K562 (cell line): ENCODE measurements around the gene PSMB7. TPM values are rescaled to one million over a fixed set of nuclear protein-coding genes. Genes with fewer than 3 reads are reported as not detected.
A peak's percentile ranks its signal among the peaks of the same experiment; 100 is the strongest.

ENCODE experiments used
- ATAC-seq: fragments of 200-7000 bp; cut with Tn5 transposase; 3 replicates; pipeline ENCODE4 v1.9.1; 2020; ENCODE audit warnings: moderate library complexity
- BruUV-seq: library from RNA; stranded (reverse); fragments of 400-500 nt; replicated peaks from 2 replicates; lab custom pipeline; 2021; lab: Mats Ljungman, UMichigan
- CTCF ChIA-PET: fragments of 300-600 bp; formaldehyde crosslinking; extraction: SDS; loops from one replicate; lab custom pipeline; 2021; ENCODE audit warnings: low intra/inter-chr PET ratio; lab: Yijun Ruan, JAX
- POLR2A ChIA-PET: fragments of 300-600, 350-650 bp; sonication (Branson Sonifier 250); formaldehyde crosslinking; extraction: SDS; loops from one replicate; lab custom pipeline; 2021; ENCODE audit warnings: antibody characterized with exemption, inconsistent platforms; lab: Yijun Ruan, JAX
- DNase-seq, 4 experiments: peaks; one replicate each; pipeline versions ENCODE4 v3.0.0 to v3.0.0-alpha.2; 2011 to 2018; ENCODE audit warnings: low spot score in 3 of 4, mixed read lengths in 3 of 4; ENCODE audit errors: extremely low read depth in 1 of 4
- FAIRE-seq: peaks from 2 replicates; lab custom pipeline; 2011; peaks lifted over from hg19 to GRCh38; lab: Jason Lieb, UNC
- H2AFZ ChIP-seq: 2 replicates; pipeline ENCODE4 v1.6.0; 2011; ENCODE audit warnings: low read depth, low read length, control low read depth, inconsistent platforms
- H3K27ac ChIP-seq: fragments of 200-600 bp; 3 replicates; pipeline ENCODE4 v1.8.0; 2011; ENCODE audit warnings: low read depth, mild to moderate bottlenecking, control low read depth, inconsistent platforms, low read length, moderate library complexity, mixed read lengths; ENCODE audit errors: extremely low read depth
- H3K27me3 ChIP-seq, 2 experiments: fragments of 300-600 bp in 1 of 2; 2 replicates in 1 of 2; 3 replicates in 1 of 2; pipeline versions ENCODE4 v1.6.0 to v1.8.0; 2011; ENCODE audit warnings: inconsistent platforms in 2 of 2, low read length in 2 of 2, mild to moderate bottlenecking in 1 of 2, mixed read lengths in 1 of 2, moderate library complexity in 1 of 2; ENCODE audit not compliant: control insufficient read depth in 2 of 2, insufficient read depth in 2 of 2
- H3K36me3 ChIP-seq: fragments of 300-600 bp; 3 replicates; pipeline ENCODE4 v1.8.0; 2011; ENCODE audit warnings: mild to moderate bottlenecking, low read length, inconsistent platforms; ENCODE audit not compliant: control insufficient read depth, insufficient read depth
- H3K4me1 ChIP-seq, 2 experiments: fragments of 200-600 bp in 1 of 2; replicated peaks in 1 of 2; 2 replicates in 1 of 2; 3 replicates in 1 of 2; pipeline versions ENCODE4 v1.5.1 to v1.8.0; 2011; ENCODE audit warnings: inconsistent platforms in 2 of 2, low read length in 2 of 2, mild to moderate bottlenecking in 1 of 2, mixed read lengths in 1 of 2, moderate library complexity in 1 of 2; ENCODE audit not compliant: control insufficient read depth in 2 of 2, insufficient read depth in 2 of 2
- H3K4me2 ChIP-seq: 2 replicates; pipeline ENCODE4 v1.6.1; 2011; ENCODE audit warnings: low read length, control low read depth, inconsistent platforms, mixed read lengths; ENCODE audit not compliant: insufficient read depth
- H3K4me3 ChIP-seq: fragments of 200-600 bp; sonication (generic), shearing (Covaris generic); 2 replicates; pipeline ENCODE4 v1.5.1; 2016; ENCODE audit warnings: control low read depth, inconsistent platforms
- H3K79me2 ChIP-seq: fragments of 200-600 bp; 3 replicates; pipeline ENCODE4 v1.8.0; 2011; ENCODE audit warnings: low read length, inconsistent platforms; ENCODE audit not compliant: control insufficient read depth, insufficient read depth
- H3K9ac ChIP-seq, 2 experiments: 2 replicates each; pipeline versions ENCODE4 v1.6.0 to v1.6.1; 2011; ENCODE audit warnings: low read depth in 2 of 2, low read length in 2 of 2, control low read depth in 1 of 2, inconsistent platforms in 1 of 2, mild to moderate bottlenecking in 1 of 2, mixed read lengths in 1 of 2; ENCODE audit not compliant: insufficient read depth in 1 of 2
- H3K9me1 ChIP-seq: one replicate; pipeline ENCODE4 v1.6.0; 2011; ENCODE audit warnings: inconsistent platforms, mild to moderate bottlenecking, low read length, moderate library complexity; ENCODE audit not compliant: control insufficient read depth, insufficient read depth
- H3K9me3 ChIP-seq: replicated peaks from 2 replicates; pipeline ENCODE4 v1.5.1; 2011; ENCODE audit warnings: low read depth, low read length, inconsistent platforms; ENCODE audit not compliant: control insufficient read depth, insufficient read depth
- H4K20me1 ChIP-seq: replicated peaks from 2 replicates; pipeline ENCODE4 v1.6.1; 2011; ENCODE audit warnings: low read length, inconsistent platforms, mixed read lengths; ENCODE audit not compliant: control insufficient read depth, insufficient read depth
- ATF2 ChIP-seq: sonication (generic); formaldehyde crosslinking; IDR thresholded peaks from 2 replicates; pipeline ENCODE4 v1.8.1; 2022; ENCODE audit warnings: missing genetic modification reagents
- CHD1 ChIP-seq: fragments of 200-600 bp; sonication (generic); IDR thresholded peaks from one replicate; pipeline ENCODE4 v1.6.1; 2012; ENCODE audit warnings: mild to moderate bottlenecking, moderate library complexity, low read length, inconsistent platforms
- FOXJ3 ChIP-seq: sonication (generic); formaldehyde crosslinking; IDR thresholded peaks from 2 replicates; pipeline ENCODE4 v1.4.0; 2020; ENCODE audit warnings: mild to moderate bottlenecking, missing genetic modification reagents
- POLR3A ChIP-seq: IDR thresholded peaks from 2 replicates; pipeline ENCODE4 v1.6.1; 2011; ENCODE audit warnings: borderline replicate concordance, mild to moderate bottlenecking, moderate library complexity; ENCODE audit not compliant: insufficient read length, insufficient read depth; ENCODE audit errors: extremely low read depth
- TBP ChIP-seq: optimal IDR thresholded peaks from 2 replicates; pipeline ENCODE3; 2011; ENCODE audit warnings: low read depth, low read length, improper control_type of control experiment
- TCF3 ChIP-seq: sonication (generic); formaldehyde crosslinking; IDR thresholded peaks from 2 replicates; pipeline ENCODE4 v1.4.0; 2020; ENCODE audit warnings: mild to moderate bottlenecking, missing genetic modification reagents
- ZNF586 ChIP-seq: fragments of 450-650 bp; formaldehyde crosslinking; conservative IDR thresholded peaks from 2 replicates; pipeline ENCODE4 v1.4.0; 2020; ENCODE audit warnings: mild to moderate bottlenecking, moderate library complexity
- ZNF589 ChIP-seq: fragments of 200-800 bp; sonication (Bioruptor generic); IDR thresholded peaks from 2 replicates; pipeline ENCODE4 v1.6.1; 2016; ENCODE audit warnings: low read depth, missing genetic modification characterization, missing compliant biosample characterization
- WGBS: fragments of 100-300 bp; shearing (Covaris generic); methylation state at CpG from one replicate; pipeline ENCODE4 v1.1.6; 2016; ENCODE audit warnings: low coverage, mixed read lengths; ENCODE audit not compliant: insufficient coverage; ENCODE audit errors: missing lambda C conversion rate; 5-methylcytosine and 5-hydroxymethylcytosine counted together
- in situ Hi-C: fragments of 300-500 bp; cut with MboI; formaldehyde crosslinking; loops from 4 replicates; pipeline ENCODE4 v1.15.0; 2018; ENCODE audit warnings: inconsistent platforms, mixed read lengths
- intact Hi-C: fragments of 100-400 bp; cut with micrococcal nuclease; formaldehyde crosslinking; loops from 2 replicates; pipeline ENCODE4 v1.14.2; 2022
- polyA plus RNA-seq, 8 experiments: library from polyadenylated mRNA; depleted of rRNA in 4 of 8; stranded (reverse) in 5 of 8; unstranded in 3 of 8; fragments of >200 nt; fragmentation: Nextera tagmentation in 2 of 8; fragmentation: Illumina TruSeq in 1 of 8; extraction: Ambion mirVana in 2 of 8; extraction: Trizol in 1 of 8; gene quantifications; 2 replicates each; pipeline versions ENCODE4 v1.2.1 to v1.2.3, GENCODE V29; 2011 to 2014; ENCODE audit warnings: inconsistent platforms in 1 of 8, missing spikeins in 1 of 8
- total RNA-seq, 7 experiments: library from RNA; depleted of rRNA in 6 of 7; stranded (reverse); fragments of >200 nt in 6 of 7; fragmentation: Illumina TruSeq in 2 of 7; extraction: Trizol in 2 of 7; gene quantifications; 2 replicates each; pipeline versions ENCODE4 v1.2.1 to v1.2.3, GENCODE V29; 2011 to 2021; ENCODE audit warnings: low replicate concordance in 1 of 7
- TF ChIP-seq, protein P1 (sequence below): sonication (generic); formaldehyde crosslinking; IDR thresholded peaks from 2 replicates; pipeline ENCODE4 v1.8.1; 2023; ENCODE audit warnings: mild to moderate bottlenecking, missing genetic modification reagents

The PSMB7 gene
- total and polyA plus RNA-seq, 9 of the 15 experiments (the other 6 are each of a cell fraction or from before 2014, with no cell fraction given): 321 to 978 (median 407) TPM

DNA sequence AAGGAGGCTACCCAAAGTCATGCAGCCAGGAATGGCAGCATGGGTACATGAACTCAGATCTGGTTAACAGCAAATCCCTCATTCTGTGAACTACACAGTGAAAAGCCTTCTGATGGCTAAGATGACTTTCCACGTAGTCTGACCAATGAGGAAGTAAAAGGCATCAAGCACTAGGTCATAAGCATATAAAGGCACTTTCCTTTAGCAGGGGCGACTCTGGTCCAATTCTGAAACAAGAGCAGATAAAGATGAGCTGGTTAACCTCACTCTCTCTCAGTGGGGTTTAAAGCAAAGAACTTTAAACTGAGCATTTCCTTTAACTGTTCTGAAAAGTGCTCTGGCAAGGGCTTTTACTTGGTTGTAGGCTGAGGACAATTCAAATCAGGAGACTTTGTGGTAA lies 21.1 kb downstream of the PSMB7 start:
- Histone ChIP-seq H2AFZ (no peak overlapping the region), H3K9me1 (no peaks in the 10 kb centered on the region), H4K20me1 (peaks cover 35% of the 10 kb centered on the region; the same call in 1 of the 2 replicates), H3K4me2 (0 out of 2 replicates have a peak overlapping the region, but pooled peaks have one; percentile 1), H3K9ac (no peak overlapping the region), H3K4me1 (peaks cover 22 to 45% of the 10 kb centered on the region in 2 experiments; a peak in 4 of 5 replicates), H3K36me3 (peaks cover 67% of the 10 kb centered on the region), H3K79me2 (peaks cover 96% of the 10 kb centered on the region), H3K4me3 (no peak overlapping the region), H3K27ac (0 out of 3 replicates have a peak overlapping the region, but pooled peaks have one; percentile 4), H3K27me3 (no peaks in the 10 kb centered on the region), H3K9me3 (no peaks in the 10 kb centered on the region)
- DNase-seq (no peak), ATAC-seq (no peak), FAIRE-seq (peak; percentile 40)
- ChIA-PET CTCF (no interaction called here), POLR2A (interaction anchor here (0.8 to 1.8 kb wide), 4 partner anchors 9 to 161 kb away, joined by 3 to 5 read pairs (median 4); no protein-coding TSS in a partner anchor)
- in situ Hi-C loops: no loop called here
- intact Hi-C loops: loop anchor here (5.0 kb wide), 1 partner anchor 72 kb away; no protein-coding TSS in a partner anchor
- 43% methylated on average over 2 of the region's 2 CpGs for WGBS
- no TSS peak for BruUV-seq
- TF ChIP-seq, protein P1, sequence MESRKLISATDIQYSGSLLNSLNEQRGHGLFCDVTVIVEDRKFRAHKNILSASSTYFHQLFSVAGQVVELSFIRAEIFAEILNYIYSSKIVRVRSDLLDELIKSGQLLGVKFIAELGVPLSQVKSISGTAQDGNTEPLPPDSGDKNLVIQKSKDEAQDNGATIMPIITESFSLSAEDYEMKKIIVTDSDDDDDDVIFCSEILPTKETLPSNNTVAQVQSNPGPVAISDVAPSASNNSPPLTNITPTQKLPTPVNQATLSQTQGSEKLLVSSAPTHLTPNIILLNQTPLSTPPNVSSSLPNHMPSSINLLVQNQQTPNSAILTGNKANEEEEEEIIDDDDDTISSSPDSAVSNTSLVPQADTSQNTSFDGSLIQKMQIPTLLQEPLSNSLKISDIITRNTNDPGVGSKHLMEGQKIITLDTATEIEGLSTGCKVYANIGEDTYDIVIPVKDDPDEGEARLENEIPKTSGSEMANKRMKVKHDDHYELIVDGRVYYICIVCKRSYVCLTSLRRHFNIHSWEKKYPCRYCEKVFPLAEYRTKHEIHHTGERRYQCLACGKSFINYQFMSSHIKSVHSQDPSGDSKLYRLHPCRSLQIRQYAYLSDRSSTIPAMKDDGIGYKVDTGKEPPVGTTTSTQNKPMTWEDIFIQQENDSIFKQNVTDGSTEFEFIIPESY (CRISPR knock-in tag): no peak
- no peak for TF ChIP-seq FOXJ3 (CRISPR knock-in tag)
- TF ChIP-seq ZNF586 (CRISPR knock-in tag): no peak
- no peak for TF ChIP-seq CHD1
- no peak for TF ChIP-seq POLR3A
- TF ChIP-seq ZNF589 (CRISPR knock-in tag): no peak
- TF ChIP-seq ATF2 (CRISPR knock-in tag): no peak
- no peak for TF ChIP-seq TCF3 (CRISPR knock-in tag)
- TF ChIP-seq TBP: no peak
- TF ChIP-seq, all 486 proteins: peak for 0
